Measurements from ENCODE around the gene KCNAB2. TPM values are rescaled to one million over a fixed set of nuclear protein-coding genes. Genes with fewer than 3 reads are reported as not detected.

KCNAB2 gene
- total RNA-seq, 1 donor from 2014 or later: 7.2 TPM

DNA sequence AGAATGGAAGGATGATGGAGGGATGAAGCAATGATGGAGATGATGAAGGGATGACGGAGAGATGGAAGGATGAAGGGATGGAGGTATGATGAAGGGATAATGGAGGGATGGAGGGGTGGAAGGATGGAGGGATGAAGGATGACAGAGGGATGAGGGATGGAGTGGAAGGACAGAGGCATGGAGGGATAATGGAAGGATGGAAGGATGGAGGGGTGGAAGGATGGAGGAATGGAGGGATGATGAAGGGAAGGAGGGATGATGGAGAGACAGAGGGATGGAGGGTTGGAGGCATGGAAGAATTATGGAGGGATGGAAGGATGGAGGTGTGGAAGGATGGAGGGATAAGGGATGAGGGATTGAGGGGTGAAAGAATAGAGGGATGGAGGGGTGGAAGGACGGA is 62.8 kb downstream of the KCNAB2 start:
- Mint-ChIP-seq H3K4me1 (ENCODE audit: unreplicated experiment) (no peaks in the 10 kb centered on the region), H3K36me3 (no peaks in the 10 kb centered on the region), H3K27me3 (peaks cover 11% of the 10 kb centered on the region), H3K4me3 (no peak overlapping the region), H3K27ac (no peak overlapping the region), H3K9me3 (no peaks in the 10 kb centered on the region)
- no peak for DNase-seq (ENCODE audit: extremely low spot score, unreplicated experiment)
- TF ChIP-seq, protein P1, sequence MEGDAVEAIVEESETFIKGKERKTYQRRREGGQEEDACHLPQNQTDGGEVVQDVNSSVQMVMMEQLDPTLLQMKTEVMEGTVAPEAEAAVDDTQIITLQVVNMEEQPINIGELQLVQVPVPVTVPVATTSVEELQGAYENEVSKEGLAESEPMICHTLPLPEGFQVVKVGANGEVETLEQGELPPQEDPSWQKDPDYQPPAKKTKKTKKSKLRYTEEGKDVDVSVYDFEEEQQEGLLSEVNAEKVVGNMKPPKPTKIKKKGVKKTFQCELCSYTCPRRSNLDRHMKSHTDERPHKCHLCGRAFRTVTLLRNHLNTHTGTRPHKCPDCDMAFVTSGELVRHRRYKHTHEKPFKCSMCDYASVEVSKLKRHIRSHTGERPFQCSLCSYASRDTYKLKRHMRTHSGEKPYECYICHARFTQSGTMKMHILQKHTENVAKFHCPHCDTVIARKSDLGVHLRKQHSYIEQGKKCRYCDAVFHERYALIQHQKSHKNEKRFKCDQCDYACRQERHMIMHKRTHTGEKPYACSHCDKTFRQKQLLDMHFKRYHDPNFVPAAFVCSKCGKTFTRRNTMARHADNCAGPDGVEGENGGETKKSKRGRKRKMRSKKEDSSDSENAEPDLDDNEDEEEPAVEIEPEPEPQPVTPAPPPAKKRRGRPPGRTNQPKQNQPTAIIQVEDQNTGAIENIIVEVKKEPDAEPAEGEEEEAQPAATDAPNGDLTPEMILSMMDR (conservative IDR thresholded peaks at IDR 0.05): no peak

DNA sequence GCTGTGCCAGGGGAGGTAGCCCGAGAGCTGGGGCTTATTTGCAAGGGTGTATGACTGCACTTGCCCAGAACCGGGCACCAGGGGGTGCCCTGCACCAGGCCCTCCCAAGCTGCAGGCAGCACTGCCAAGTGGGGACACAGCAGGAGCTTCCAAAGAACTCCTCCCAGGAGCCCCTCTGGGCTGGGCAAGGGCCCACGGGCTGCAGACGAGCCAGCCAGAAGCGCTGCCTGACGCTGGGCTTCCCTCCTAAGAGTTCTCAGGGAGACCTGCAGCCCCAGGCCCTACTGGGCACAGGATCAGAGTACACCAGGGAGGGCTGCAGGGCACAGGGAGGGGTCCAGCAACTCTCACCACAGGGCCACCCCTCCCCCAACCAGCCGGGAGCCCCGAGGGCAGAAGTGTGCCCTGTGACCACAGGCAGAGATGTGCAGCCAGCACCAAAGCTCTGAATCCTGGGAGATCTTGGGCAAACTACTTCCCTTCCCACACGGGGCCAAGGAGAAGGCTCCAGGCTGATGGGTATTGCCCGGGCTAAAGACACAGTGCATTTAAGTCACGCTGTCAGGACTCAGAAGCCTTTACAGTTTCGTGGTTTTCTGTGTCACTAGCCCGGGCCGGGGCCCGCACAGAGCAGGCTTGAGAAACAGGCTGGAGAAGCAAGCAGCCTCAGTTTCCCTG is 63.4 kb downstream of the KCNAB2 start:
- H3K27ac Mint-ChIP-seq: no peak overlapping the region
- peaks cover 11% of the 10 kb centered on the region for H3K27me3 Mint-ChIP-seq
- H3K4me3 Mint-ChIP-seq: no peak overlapping the region
- no peaks in the 10 kb centered on the region for H3K9me3 Mint-ChIP-seq
- no peaks in the 10 kb centered on the region for H3K4me1 Mint-ChIP-seq (ENCODE audit: unreplicated experiment)
- TF ChIP-seq, protein P1 (conservative IDR thresholded peaks at IDR 0.05): peak; percentile 54
- no peaks in the 10 kb centered on the region for H3K36me3 Mint-ChIP-seq
- no peak for DNase-seq (ENCODE audit: extremely low spot score, unreplicated experiment)

DNA sequence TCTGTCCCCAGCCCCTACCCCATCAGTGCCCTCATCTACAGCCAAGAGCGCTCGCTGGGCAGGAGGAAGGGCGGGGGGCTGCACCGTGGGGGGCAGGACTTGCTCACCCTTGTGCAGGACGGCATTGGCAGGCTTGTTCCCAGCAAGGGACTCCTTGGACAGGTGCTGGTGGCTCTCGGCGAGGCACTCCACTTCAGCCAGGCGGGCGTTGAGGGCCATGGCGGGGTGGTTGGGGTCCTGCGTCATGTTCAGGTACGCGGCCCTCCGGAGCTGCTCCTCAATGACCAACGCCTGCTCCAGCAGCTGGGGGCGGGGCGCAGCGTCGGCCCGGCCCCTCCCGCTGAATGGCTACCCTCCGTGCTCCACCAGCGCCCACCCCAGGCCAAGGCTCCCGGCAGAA is 64.0 kb downstream of the KCNAB2 start:
- Mint-ChIP-seq H3K9me3 (no peaks in the 10 kb centered on the region), H3K36me3 (no peaks in the 10 kb centered on the region), H3K4me1 (ENCODE audit: unreplicated experiment) (no peaks in the 10 kb centered on the region), H3K27ac (no peak overlapping the region), H3K4me3 (no peak overlapping the region), H3K27me3 (peaks cover 11% of the 10 kb centered on the region)
- DNase-seq (ENCODE audit: extremely low spot score, unreplicated experiment): no peak
- TF ChIP-seq, protein P1 (conservative IDR thresholded peaks at IDR 0.05): no peak

DNA sequence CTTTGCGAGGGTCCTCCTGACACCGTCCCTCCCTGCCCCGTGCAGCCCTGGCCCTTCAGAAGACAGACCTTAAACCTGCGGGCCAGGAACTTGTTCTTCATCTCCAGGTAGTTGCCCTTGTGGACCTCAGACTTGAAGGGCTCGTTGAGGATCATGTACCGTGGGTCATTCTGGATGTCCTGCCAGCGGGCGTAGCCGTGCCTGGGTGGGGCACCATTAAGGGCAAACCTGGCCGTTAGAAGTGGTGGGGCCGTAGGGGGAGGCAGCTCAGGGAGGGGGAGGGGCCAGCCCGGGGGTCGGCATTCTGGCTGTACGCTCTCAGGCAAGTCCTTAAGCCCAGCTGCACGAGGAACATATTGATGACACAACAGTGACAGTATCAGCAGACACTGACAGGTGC is 64.6 kb downstream of the KCNAB2 start:
- no peak overlapping the region for H3K4me3 Mint-ChIP-seq
- H3K27me3 Mint-ChIP-seq: peaks cover 11% of the 10 kb centered on the region
- H3K36me3 Mint-ChIP-seq: no peaks in the 10 kb centered on the region
- no peaks in the 10 kb centered on the region for H3K4me1 Mint-ChIP-seq (ENCODE audit: unreplicated experiment)
- TF ChIP-seq, protein P1 (conservative IDR thresholded peaks at IDR 0.05): no peak
- DNase-seq (ENCODE audit: extremely low spot score, unreplicated experiment): no peak
- no peaks in the 10 kb centered on the region for H3K9me3 Mint-ChIP-seq
- H3K27ac Mint-ChIP-seq: peak overlapping the region; percentile 55

DNA sequence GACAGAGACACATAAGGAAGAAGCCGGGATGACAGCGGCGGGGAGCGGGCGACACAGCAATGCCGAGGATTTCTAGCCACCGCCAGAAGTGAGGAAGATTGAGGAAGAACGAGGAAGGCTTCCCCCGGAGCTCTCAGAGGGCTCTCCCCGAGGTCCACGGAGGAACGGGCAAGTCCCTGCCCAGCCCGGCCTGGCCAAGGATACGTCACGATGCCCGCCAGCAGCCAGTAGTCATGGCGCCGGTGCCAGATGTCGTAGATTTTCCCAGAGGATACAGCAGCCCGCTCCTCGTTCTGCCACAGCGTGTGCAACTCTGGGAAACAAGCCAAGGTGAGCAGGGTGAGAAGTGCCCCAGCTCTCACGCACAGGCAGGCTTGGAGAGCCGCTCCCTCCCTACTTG is 65.9 kb downstream of the KCNAB2 start:
- peaks cover 19% of the 10 kb centered on the region for H3K27me3 Mint-ChIP-seq
- no peaks in the 10 kb centered on the region for H3K36me3 Mint-ChIP-seq
- no peak for DNase-seq (ENCODE audit: extremely low spot score, unreplicated experiment)
- no peaks in the 10 kb centered on the region for H3K4me1 Mint-ChIP-seq (ENCODE audit: unreplicated experiment)
- no peak overlapping the region for H3K27ac Mint-ChIP-seq
- TF ChIP-seq, protein P1 (conservative IDR thresholded peaks at IDR 0.05): no peak
- H3K9me3 Mint-ChIP-seq: peaks cover under 1% of the 10 kb centered on the region
- H3K4me3 Mint-ChIP-seq: no peak overlapping the region

All from type B pancreatic cell (in vitro differentiated cells).